ENCODE measurements around the gene POLR3C. TPM values are rescaled to one million over a fixed set of nuclear protein-coding genes. Genes with fewer than 3 reads are reported as not detected.

POLR3C gene
- total and polyA plus RNA-seq, 2 of the 4 experiments (the other 2 are of a cell fraction): 47.0 to 94.1 TPM

DNA sequence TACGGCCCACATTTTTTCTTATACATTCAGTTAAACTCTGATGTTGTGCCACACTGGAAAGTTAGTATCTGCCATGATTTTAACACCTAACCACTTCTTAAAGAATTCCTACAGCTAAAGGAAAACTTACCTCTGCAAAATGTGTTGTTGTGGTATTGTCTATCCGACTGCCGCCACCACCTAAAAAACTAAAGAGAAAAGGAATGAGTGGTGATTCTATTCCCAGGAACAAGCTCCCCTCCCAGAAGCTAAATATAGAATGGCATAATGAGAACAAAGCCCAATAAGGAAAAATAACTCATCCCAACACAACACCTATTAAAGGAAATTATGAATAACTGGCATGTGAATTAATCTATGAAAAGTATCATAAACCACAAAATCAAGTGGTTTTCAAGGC is 39.6 kb upstream of the POLR3C start:
- Histone ChIP-seq H2BK20ac (ENCODE audit: low read depth, low read length) (peak overlapping the region; percentile 63; the same call in 1 of the 2 replicates), H2BK5ac (ENCODE audit: low read depth, low read length, poor library complexity, severe bottlenecking) (peak overlapping the region; percentile 84), H3K14ac (replicated peaks; ENCODE audit: low read depth, low read length) (peak overlapping the region; percentile 57), H3K27ac (ENCODE audit: insufficient read depth, low read length) (no peak overlapping the region), H4K20me1 (ENCODE audit: insufficient read depth, low read length) (peaks cover 3% of the 10 kb centered on the region; the same call in 1 of the 2 replicates), H3K4me2 (ENCODE audit: low read depth, low read length) (peak overlapping the region; percentile 29; the same call in 1 of the 2 replicates), H4K5ac (ENCODE audit: low read depth, low read length) (no peak overlapping the region; the same call in 1 of the 2 replicates), H3K79me1 (ENCODE audit: low read depth in 1 of 2, low read length in 2 of 2) (peaks cover 20 to 57% of the 10 kb centered on the region in 2 experiments), H3K9me1 (ENCODE audit: insufficient read depth, low read length) (peaks cover 5% of the 10 kb centered on the region), H3K9me3 (ENCODE audit: control insufficient read depth, insufficient read depth, low read length) (no peaks in the 10 kb centered on the region), H2BK15ac (ENCODE audit: low read depth, low read length) (peak overlapping the region; percentile 90; the same call in 1 of the 3 replicates), H4K8ac (ENCODE audit: low read depth in 2 of 2, low read length in 2 of 2) (peak overlapping the region in 1 of 2 experiments; percentile 55; a peak in 2 of 4 replicates), H2AK9ac (replicated peaks; ENCODE audit: low read depth, low read length, poor library complexity) (no peak overlapping the region), H2BK120ac (ENCODE audit: low read depth, low read length) (peak overlapping the region; percentile 81), H4K91ac (ENCODE audit: insufficient read depth, low read depth, low read length) (peak overlapping the region; percentile 38; the same call in 1 of the 2 replicates), H3K36me3 (ENCODE audit: control insufficient read depth, insufficient read depth, low read length) (peaks cover 6% of the 10 kb centered on the region; the same call in 1 of the 2 replicates), H2AK5ac (ENCODE audit: low read depth, low read length) (peak overlapping the region; percentile 26; the same call in 1 of the 2 replicates), H3K27me3 (ENCODE audit: control insufficient read depth, insufficient read depth, low read length) (no peaks in the 10 kb centered on the region), H3K23ac (ENCODE audit: low read depth, low read length) (no peak overlapping the region), H3K18ac (ENCODE audit: low read depth, low read length) (no peak overlapping the region), H3K4me3 (ENCODE audit: insufficient read depth, low read depth, low read length) (no peak overlapping the region), H3K56ac (ENCODE audit: extremely low read depth, insufficient read depth, low read length) (no peak overlapping the region), H3K9ac (ENCODE audit: low read depth, low read length) (no peak overlapping the region; the same call in 1 of the 2 replicates), H3K4ac (ENCODE audit: low read depth, low read length) (peak overlapping the region; percentile 66; the same call in 1 of the 2 replicates), H2AFZ (replicated peaks; ENCODE audit: low read length, poor library complexity) (no peak overlapping the region), H3K4me1 (ENCODE audit: control insufficient read depth, insufficient read depth, low read length) (peaks cover 12% of the 10 kb centered on the region; the same call in 1 of the 2 replicates)
- dilution Hi-C loops (cut with HindIII; ENCODE audit: low sequenced_read_pairs, unreplicated experiment): no loop called here
- no peak for ATAC-seq (ENCODE audit: low read depth)
- DNase-seq: no peak
- in situ Hi-C loops (cut with MboI; ENCODE audit: low sequenced_read_pairs): no loop called here
- ChIA-PET CTCF (no interaction called here), POLR2A (ENCODE audit: unreplicated experiment) (no interaction called here)
- no TSS peak for BruUV-seq (replicated peaks)
- TF ChIP-seq NFE2L2 (IDR thresholded peaks at IDR 0.05; ENCODE audit: low read depth, low read length): no peak
- intact Hi-C loops (cut with micrococcal nuclease): no loop called here
- WGBS, 2 experiments (ENCODE audit: extremely low coverage in 2 of 2, insufficient read length in 1 of 2): no CpG with 5 or more reads among the region's 3 CpGs
